GM23248 (cell line): ENCODE data around the gene KDM7A.

ENCODE experiments used
- EZH2 ChIP-seq: fragments of 200-600 bp; sonication (generic); IDR thresholded peaks from 2 replicates; pipeline ENCODE4 v1.6.1; 2018; ENCODE audit warnings: antibody characterized with exemption, mild to moderate bottlenecking; ENCODE audit not compliant: insufficient read depth, poor library complexity, severe bottlenecking
- EZH2phosphoT487 ChIP-seq: fragments of 200-600 bp; sonication (generic); IDR thresholded peaks from 2 replicates; pipeline ENCODE4 v1.6.1; 2018; ENCODE audit warnings: antibody characterized with exemption, moderate library complexity, mild to moderate bottlenecking, low read depth; ENCODE audit not compliant: insufficient read depth

GRCh38 chr7:140085447-140085846 is 91.3 kb downstream of the KDM7A start:
- TF ChIP-seq EZH2 (no peak), EZH2phosphoT487 (no peak)
